DND-41 (cell line): ENCODE data around the gene AHCYL2.

Source experiments
- ATAC-seq: fragments of 200-7000 bp; cut with Tn5 transposase; 3 replicates; pipeline ENCODE4 v1.9.1; 2021; ENCODE audit warnings: low read depth; ENCODE audit not compliant: insufficient read depth
- DNase-seq: peaks from one replicate; pipeline ENCODE4 v3.0.0-alpha.2; 2020
- H2AFZ ChIP-seq: 2 replicates; pipeline ENCODE4 v1.6.0; 2012; ENCODE audit warnings: low read depth, low read length
- H3K27ac ChIP-seq: 2 replicates; pipeline ENCODE4 v1.5.1; 2012; ENCODE audit warnings: low read length, inconsistent platforms
- H3K27me3 ChIP-seq: fragments of 200-600 bp; sonication (generic); 2 replicates; pipeline ENCODE4 v1.6.0; 2012; ENCODE audit warnings: low read length, mild to moderate bottlenecking, inconsistent platforms; ENCODE audit not compliant: insufficient read depth, poor library complexity
- H3K36me3 ChIP-seq: 2 replicates; pipeline ENCODE4 v1.5.1; 2012; ENCODE audit warnings: low read length, inconsistent platforms; ENCODE audit not compliant: insufficient read depth
- H3K4me1 ChIP-seq: 2 replicates; pipeline ENCODE4 v1.5.1; 2012; ENCODE audit warnings: mild to moderate bottlenecking, low read length; ENCODE audit not compliant: insufficient read depth
- H3K4me2 ChIP-seq: 2 replicates; pipeline ENCODE4 v1.6.0; 2012; ENCODE audit warnings: mild to moderate bottlenecking, moderate library complexity, low read length, inconsistent platforms; ENCODE audit not compliant: insufficient read depth
- H3K4me3 ChIP-seq, 2 experiments: fragments of 200-600 bp in 1 of 2; shearing (Covaris generic) in 1 of 2; 2 replicates each; pipeline ENCODE4 v1.5.1; 2012 to 2016; ENCODE audit warnings: inconsistent platforms in 2 of 2, low read length in 2 of 2, mild to moderate bottlenecking in 2 of 2, low read depth in 1 of 2, moderate library complexity in 1 of 2
- H3K79me2 ChIP-seq: 2 replicates; pipeline ENCODE4 v1.6.0; 2012; ENCODE audit warnings: low read length, inconsistent platforms; ENCODE audit not compliant: insufficient read depth
- H3K9ac ChIP-seq: 2 replicates; pipeline ENCODE4 v1.6.0; 2012; ENCODE audit warnings: low read depth, mild to moderate bottlenecking, inconsistent platforms, low read length, moderate library complexity
- H3K9me3 ChIP-seq: 2 replicates; pipeline ENCODE4 v1.5.1; 2012; ENCODE audit warnings: low read length, moderate library complexity, mild to moderate bottlenecking, inconsistent platforms; ENCODE audit not compliant: insufficient read depth, severe bottlenecking
- H4K20me1 ChIP-seq: 2 replicates; pipeline ENCODE4 v1.6.0; 2012; ENCODE audit warnings: low read length; ENCODE audit not compliant: insufficient read depth
- CTCF ChIP-seq: IDR thresholded peaks from 2 replicates; pipeline ENCODE4 v1.5.1; 2012; ENCODE audit warnings: borderline replicate concordance, low read length, moderate library complexity, mild to moderate bottlenecking; ENCODE audit not compliant: poor library complexity, severe bottlenecking; ENCODE audit errors: extremely low read depth
- EZH2 ChIP-seq: IDR thresholded peaks from 3 replicates; pipeline ENCODE4 v1.6.1; 2012; ENCODE audit warnings: borderline replicate concordance, low read depth, mild to moderate bottlenecking, moderate library complexity, low read length, inconsistent platforms; ENCODE audit not compliant: severe bottlenecking

AHCYL2 gene

GRCh38 chr7:129454249-129454551 lies 229.4 kb downstream of the AHCYL2 start:
- no peak overlapping the region for H3K27ac ChIP-seq
- H3K4me3 ChIP-seq: no peak overlapping the region
- no peak overlapping the region for H3K9ac ChIP-seq
- DNase-seq (no peak), ATAC-seq (no peak)
- no peak overlapping the region for H2AFZ ChIP-seq
- no peaks in the 10 kb centered on the region for H3K9me3 ChIP-seq
- no peak overlapping the region for H3K4me2 ChIP-seq
- no peaks in the 10 kb centered on the region for H3K79me2 ChIP-seq
- H3K36me3 ChIP-seq: peaks cover 44% of the 10 kb centered on the region
- TF ChIP-seq EZH2 (no peak), CTCF (no peak)
- H3K4me1 ChIP-seq: no peaks in the 10 kb centered on the region
- H3K27me3 ChIP-seq: no peaks in the 10 kb centered on the region
- H4K20me1 ChIP-seq: no peaks in the 10 kb centered on the region

DNA sequence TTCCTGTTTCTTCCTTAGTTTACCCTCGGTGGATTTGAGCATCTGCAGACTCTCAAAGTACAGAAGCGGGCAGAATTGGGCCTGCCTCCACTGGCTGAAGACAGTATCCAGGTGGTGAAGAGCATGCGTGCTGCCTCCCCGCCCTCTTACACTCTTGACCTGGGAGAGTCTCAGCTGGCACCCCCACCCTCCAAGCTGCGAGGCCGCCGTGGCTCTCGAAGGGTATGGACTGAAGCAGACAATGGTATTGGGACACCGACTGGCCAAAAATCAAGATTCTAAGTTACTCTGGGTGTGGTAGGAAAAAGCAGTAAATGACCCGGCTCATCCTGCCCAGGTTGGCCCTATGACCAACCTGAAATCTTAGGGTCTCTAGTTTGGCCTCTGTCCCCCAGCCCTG lies 231.6 kb downstream of the AHCYL2 start:
- ATAC-seq: no peak
- Histone ChIP-seq H3K4me2 (no peak overlapping the region), H3K4me1 (no peaks in the 10 kb centered on the region), H3K4me3 (no peak overlapping the region), H3K36me3 (peaks cover 56% of the 10 kb centered on the region), H2AFZ (no peak overlapping the region), H3K27ac (no peak overlapping the region), H4K20me1 (no peaks in the 10 kb centered on the region), H3K79me2 (no peaks in the 10 kb centered on the region), H3K9ac (no peak overlapping the region), H3K9me3 (no peaks in the 10 kb centered on the region), H3K27me3 (no peaks in the 10 kb centered on the region)
- TF ChIP-seq CTCF (no peak), EZH2 (no peak)
- no peak for DNase-seq

DNA sequence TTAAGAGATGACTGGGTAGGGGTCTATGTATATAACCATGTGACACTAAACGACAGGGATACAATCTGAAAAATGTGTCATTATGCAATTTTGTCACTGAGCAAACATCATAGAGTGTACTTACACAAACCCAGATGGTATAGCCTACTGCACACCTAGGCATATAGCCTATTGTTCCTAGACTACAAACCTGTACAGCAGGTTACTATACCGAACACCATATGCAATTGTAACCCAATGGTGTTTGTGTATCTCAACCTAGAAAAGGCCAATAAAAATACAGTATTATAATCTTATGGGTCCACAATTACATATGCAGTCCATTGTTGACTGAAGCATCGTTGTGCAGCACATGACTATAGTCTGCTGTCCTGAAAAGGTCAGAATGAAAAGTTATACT lies 232.3 kb downstream of the AHCYL2 start:
- no peak overlapping the region for H3K4me2 ChIP-seq
- no peaks in the 10 kb centered on the region for H3K4me1 ChIP-seq
- no peak overlapping the region for H3K4me3 ChIP-seq
- TF ChIP-seq EZH2 (no peak), CTCF (no peak)
- no peak overlapping the region for H2AFZ ChIP-seq
- no peaks in the 10 kb centered on the region for H4K20me1 ChIP-seq
- no peak overlapping the region for H3K27ac ChIP-seq
- ATAC-seq: no peak
- DNase-seq: no peak
- H3K9me3 ChIP-seq: no peaks in the 10 kb centered on the region
- no peaks in the 10 kb centered on the region for H3K27me3 ChIP-seq
- no peak overlapping the region for H3K9ac ChIP-seq
- H3K79me2 ChIP-seq: no peaks in the 10 kb centered on the region
- H3K36me3 ChIP-seq: peaks cover 50% of the 10 kb centered on the region

DNA sequence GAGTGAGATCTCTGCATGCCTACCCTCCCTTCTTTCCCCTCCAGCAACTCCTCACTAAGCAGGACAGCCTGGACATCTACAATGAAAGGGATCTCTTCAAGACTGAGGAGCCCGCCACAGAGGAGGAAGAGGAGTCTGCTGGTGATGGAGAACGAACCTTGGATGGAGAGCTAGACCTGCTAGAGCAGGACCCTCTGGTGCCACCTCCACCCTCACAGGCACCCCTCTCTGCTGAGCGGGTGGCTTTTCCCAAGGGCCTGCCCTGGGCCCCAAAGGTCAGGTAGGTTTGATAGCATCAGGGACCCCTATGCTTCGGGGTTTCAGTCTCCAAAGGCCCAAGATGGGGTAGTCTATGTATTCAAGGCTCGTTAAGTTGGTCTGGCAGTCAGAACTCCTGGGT lies 233.3 kb downstream of the AHCYL2 start:
- TF ChIP-seq EZH2 (no peak), CTCF (no peak)
- no peak overlapping the region for H3K27ac ChIP-seq
- H3K36me3 ChIP-seq: peaks cover 54% of the 10 kb centered on the region
- no peak overlapping the region for H3K4me3 ChIP-seq
- DNase-seq: no peak
- no peak for ATAC-seq
- no peak overlapping the region for H2AFZ ChIP-seq
- no peak overlapping the region for H3K4me2 ChIP-seq
- H3K9ac ChIP-seq: no peak overlapping the region
- no peaks in the 10 kb centered on the region for H3K4me1 ChIP-seq
- no peaks in the 10 kb centered on the region for H3K79me2 ChIP-seq
- no peaks in the 10 kb centered on the region for H3K27me3 ChIP-seq
- H4K20me1 ChIP-seq: no peaks in the 10 kb centered on the region
- H3K9me3 ChIP-seq: no peaks in the 10 kb centered on the region
